Immature natural killer cell (primary cell): Measurements from ENCODE around the gene CETP. TPM values are rescaled to one million over a fixed set of nuclear protein-coding genes. Genes with fewer than 3 reads are reported as not detected.

Experiments used
- DNase-seq, 3 donors: peaks; one replicate each; pipeline ENCODE4 v3.0.0; 2022; ENCODE audit warnings: mixed read lengths in 1 of 3
- H3K27ac Mint-ChIP-seq, 6 donors: one replicate each; pipeline ENCODE4 v1.8.0; 2020; ENCODE audit warnings: mixed read lengths in 6 of 6, mild to moderate bottlenecking in 5 of 6, inconsistent platforms in 4 of 6, moderate library complexity in 3 of 6
- H3K27me3 Mint-ChIP-seq, 3 donors: one replicate each; pipeline ENCODE4 v1.8.0; 2020 to 2021; ENCODE audit warnings: low read depth in 3 of 3, mild to moderate bottlenecking in 3 of 3, mixed read lengths in 3 of 3, moderate library complexity in 3 of 3, inconsistent platforms in 1 of 3
- H3K36me3 Mint-ChIP-seq, 3 donors: one replicate each; pipeline ENCODE4 v1.8.0; 2020; ENCODE audit warnings: mixed read lengths in 3 of 3, inconsistent platforms in 2 of 3, mild to moderate bottlenecking in 2 of 3
- H3K4me1 Mint-ChIP-seq, 2 donors: one replicate each; pipeline ENCODE4 v1.8.0; 2020; ENCODE audit warnings: inconsistent platforms in 2 of 2, mild to moderate bottlenecking in 2 of 2, mixed read lengths in 2 of 2, moderate library complexity in 1 of 2
- H3K4me3 Mint-ChIP-seq, 5 donors: one replicate each; pipeline ENCODE4 v1.8.0; 2020; ENCODE audit warnings: mild to moderate bottlenecking in 5 of 5, mixed read lengths in 5 of 5, inconsistent platforms in 3 of 5, moderate library complexity in 3 of 5
- H3K9me3 Mint-ChIP-seq, 6 donors: one replicate each; pipeline ENCODE4 v1.8.0; 2020; ENCODE audit warnings: mild to moderate bottlenecking in 6 of 6, mixed read lengths in 6 of 6, inconsistent platforms in 4 of 6, moderate library complexity in 3 of 6
- polyA plus RNA-seq, 3 donors: library from polyadenylated mRNA; unstranded; fragments of 300-500 nt; fragmentation: Illumina TruSeq; gene quantifications; one replicate each; pipeline ENCODE4 v1.2.3, GENCODE V29; 2021

Gene CETP
- polyA plus RNA-seq, 3 donors from 2014 or later: 0.22 TPM; not detected in 2

- Mint-ChIP-seq H3K4me3 (no peak overlapping the region), H3K4me1 (peaks cover 5% of the 10 kb centered on the region in 2 donors), H3K9me3 (no peaks in the 10 kb centered on the region), H3K36me3 (no peaks in the 10 kb centered on the region), H3K27me3 (no peaks in the 10 kb centered on the region), H3K27ac (no peak overlapping the region)
- DNase-seq: no peak
Observed at GRCh38 chr16:56956076-56956475, 5.7 kb upstream of the CETP start.

GRCh38 chr16:56956756-56957155, 5.0 kb upstream of the CETP start:
- Mint-ChIP-seq H3K36me3 (no peaks in the 10 kb centered on the region), H3K9me3 (no peaks in the 10 kb centered on the region), H3K4me3 (no peak overlapping the region), H3K4me1 (no peaks in the 10 kb centered on the region), H3K27me3 (no peaks in the 10 kb centered on the region), H3K27ac (no peak overlapping the region)
- no peak for DNase-seq

GRCh38 chr16:56960681-56961281, 969 bp upstream of the CETP start:
- Mint-ChIP-seq H3K4me3 (no peak overlapping the region), H3K27me3 (peaks cover 0 to 1% (median 0%) of the 10 kb centered on the region in 3 donors), H3K27ac (no peak overlapping the region), H3K4me1 (peaks cover 16% of the 10 kb centered on the region in 2 donors), H3K36me3 (no peaks in the 10 kb centered on the region), H3K9me3 (no peaks in the 10 kb centered on the region)
- no peak for DNase-seq

DNA sequence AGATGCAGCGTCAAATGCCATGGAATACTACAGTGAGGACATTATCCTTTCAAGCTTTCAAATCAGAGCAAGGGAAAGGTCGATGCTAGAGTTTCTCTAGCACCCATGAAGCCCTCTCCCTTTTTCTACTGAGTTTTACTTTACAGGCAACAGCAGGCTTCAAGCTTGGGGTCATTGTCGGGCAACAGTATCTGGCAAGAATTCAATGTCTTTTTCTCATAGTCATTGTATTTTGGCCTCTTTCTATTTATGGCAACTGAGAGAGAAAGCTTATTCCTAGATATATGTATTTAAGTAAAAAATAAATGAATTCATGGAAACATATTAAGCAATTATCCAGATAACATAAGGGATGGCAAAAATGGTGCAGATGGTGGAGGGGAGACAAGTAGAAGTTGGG, 364 bp upstream of the CETP start:
- Mint-ChIP-seq H3K27ac (no peak overlapping the region), H3K4me3 (no peak overlapping the region), H3K27me3 (peaks cover 0 to 1% (median 0%) of the 10 kb centered on the region in 3 donors), H3K36me3 (no peaks in the 10 kb centered on the region), H3K9me3 (no peaks in the 10 kb centered on the region), H3K4me1 (peaks cover 20 to 21% of the 10 kb centered on the region in 2 donors)
- DNase-seq: no peak

DNA sequence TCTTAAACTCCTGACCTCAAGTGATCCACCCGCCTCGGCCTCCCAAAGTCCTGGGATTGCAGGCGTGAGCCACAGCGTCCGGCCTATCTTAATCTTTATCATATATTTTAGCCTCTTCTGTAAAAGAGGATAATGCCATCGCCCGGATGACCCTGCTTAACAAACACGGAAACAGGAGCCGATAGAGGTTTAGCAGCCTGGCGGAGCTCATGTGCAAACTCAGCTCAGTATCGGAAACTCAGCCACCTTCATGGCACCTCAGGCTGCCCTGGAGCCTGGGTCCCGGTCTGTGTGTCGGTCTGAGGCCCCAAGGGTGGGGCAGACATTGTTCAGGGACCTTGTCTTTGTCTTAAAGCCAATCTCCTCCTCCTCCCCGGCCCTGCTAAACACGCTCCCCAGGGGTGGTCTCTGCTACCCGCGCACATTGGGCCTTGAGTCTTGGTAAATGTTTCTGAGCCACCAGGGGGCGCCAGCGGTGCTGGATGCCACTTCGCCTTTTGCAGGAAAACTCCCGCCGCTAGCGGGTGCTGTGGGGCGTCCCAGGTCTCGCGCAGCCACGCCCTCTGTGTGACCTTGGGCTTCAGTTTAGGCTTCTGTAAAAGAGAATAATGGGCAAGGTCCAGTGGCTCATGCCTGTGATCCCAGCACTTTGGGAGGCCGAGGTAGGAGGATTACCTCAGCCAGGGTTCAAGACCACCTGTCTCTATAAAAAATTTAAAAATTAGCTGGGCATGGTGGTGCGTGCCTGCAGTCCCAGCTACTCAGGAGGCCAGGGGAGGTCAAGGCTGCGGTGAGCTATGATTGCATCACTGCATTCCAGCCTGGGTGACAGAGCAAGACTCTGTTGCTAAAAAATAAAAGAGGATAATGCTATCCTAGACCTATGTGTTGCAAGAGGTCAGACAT, 2.7 kb downstream of the CETP start:
- Mint-ChIP-seq H3K27me3 (peaks cover 0 to 5% (median under 1%) of the 10 kb centered on the region in 3 donors), H3K4me1 (peaks cover 20 to 21% of the 10 kb centered on the region in 2 donors), H3K27ac (peak overlapping the region in 3 of 6 donors; percentile 32 to 70 (median 34)), H3K4me3 (no peak overlapping the region), H3K9me3 (no peaks in the 10 kb centered on the region), H3K36me3 (no peaks in the 10 kb centered on the region)
- peak; percentile 88 to 91 (median 90) for DNase-seq

DNA sequence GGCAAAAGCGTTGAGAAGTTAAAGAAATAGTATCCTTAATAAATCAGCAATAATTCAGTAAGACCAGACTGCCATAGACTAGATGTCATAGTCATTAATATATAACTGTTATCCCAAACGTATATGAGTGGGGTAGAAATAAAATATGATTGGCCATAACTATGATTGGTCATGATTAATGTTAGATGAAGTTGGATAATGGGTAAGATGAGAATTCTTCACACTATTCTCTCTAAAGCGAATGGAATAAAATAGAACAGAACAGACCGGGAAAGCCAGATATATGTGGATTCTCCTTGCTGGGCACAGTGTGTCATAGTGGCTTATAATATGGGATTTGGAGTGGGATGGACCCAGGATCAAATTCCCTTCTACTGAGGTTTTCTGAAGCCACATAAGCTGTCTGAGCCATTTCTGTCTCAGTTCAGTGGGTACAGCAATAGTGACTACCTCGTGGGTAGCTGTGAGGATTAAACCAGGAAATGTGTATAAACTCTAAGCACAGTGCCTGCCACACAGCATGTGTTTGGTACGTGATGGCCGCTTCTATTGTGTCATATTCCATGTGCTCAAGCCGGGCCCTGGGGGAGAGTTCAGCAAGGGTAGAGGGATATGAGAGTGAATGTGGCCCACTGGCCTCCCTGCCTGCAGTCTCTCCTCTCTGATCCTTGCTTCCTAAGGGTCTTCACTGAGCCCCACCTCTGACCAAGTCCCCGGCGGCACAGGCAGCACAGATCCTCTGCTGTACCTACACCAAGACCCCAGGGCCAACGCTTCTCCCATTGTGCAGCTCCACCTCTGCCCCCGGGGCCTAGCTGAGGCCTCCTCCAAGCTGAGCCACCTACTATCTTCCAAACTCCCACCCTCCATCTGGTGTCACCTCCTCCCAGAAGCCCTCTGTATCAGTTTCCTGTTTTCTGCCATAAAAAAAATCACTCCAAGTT, 3.7 kb downstream of the CETP start:
- peaks cover 20 to 21% of the 10 kb centered on the region in 2 donors for H3K4me1 Mint-ChIP-seq
- no peak for DNase-seq
- no peak overlapping the region for H3K4me3 Mint-ChIP-seq
- peak overlapping the region in 3 of 6 donors; percentile 41 to 78 (median 51) for H3K27ac Mint-ChIP-seq
- H3K9me3 Mint-ChIP-seq: no peaks in the 10 kb centered on the region
- no peaks in the 10 kb centered on the region for H3K36me3 Mint-ChIP-seq
- peaks cover 0 to 5% (median 2%) of the 10 kb centered on the region in 3 donors for H3K27me3 Mint-ChIP-seq

DNA sequence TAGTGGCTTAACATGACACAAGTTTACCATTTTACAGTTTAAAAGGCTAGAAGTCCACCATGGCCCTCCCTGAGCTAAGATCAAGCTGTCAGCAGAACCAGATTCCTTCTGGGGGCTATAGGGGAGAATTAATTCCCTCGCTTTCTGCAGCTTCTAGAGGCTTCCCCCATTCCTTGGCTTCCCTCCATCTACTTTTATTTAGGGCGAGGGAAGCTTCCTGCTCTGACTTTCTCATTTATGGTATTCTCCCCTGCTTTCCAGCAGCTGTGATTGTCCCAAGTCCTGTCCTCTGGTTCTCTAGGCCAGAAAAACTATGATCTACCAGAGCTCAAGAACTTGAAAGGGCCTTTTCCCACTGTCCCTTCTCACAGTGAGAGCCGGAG, 4.3 kb downstream of the CETP start:
- H3K27ac Mint-ChIP-seq: peak overlapping the region in 2 of 6 donors; percentile 51 to 78
- peaks cover 20 to 21% of the 10 kb centered on the region in 2 donors for H3K4me1 Mint-ChIP-seq
- H3K9me3 Mint-ChIP-seq: no peaks in the 10 kb centered on the region
- no peaks in the 10 kb centered on the region for H3K36me3 Mint-ChIP-seq
- no peak overlapping the region for H3K4me3 Mint-ChIP-seq
- no peak for DNase-seq
- peaks cover 0 to 5% (median 2%) of the 10 kb centered on the region in 3 donors for H3K27me3 Mint-ChIP-seq

DNA sequence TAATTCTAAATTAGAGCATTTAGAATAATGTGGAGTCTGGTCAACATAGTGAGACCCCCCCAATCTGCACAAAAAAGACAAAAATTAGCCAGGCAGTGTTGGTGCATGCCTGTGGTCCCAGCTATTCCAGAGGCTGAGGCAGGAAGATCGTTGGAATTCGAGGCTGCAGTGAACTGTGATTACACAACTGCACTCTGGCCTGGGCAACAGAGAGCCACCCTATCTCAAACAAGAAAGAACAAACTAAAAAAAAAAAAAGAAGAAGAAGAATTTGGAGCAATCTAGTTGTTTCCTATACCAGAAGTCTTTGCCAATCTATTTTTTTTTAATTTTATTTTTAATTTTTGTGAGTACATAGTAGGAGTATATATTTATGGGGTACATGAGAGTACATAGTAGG, 6.0 kb downstream of the CETP start:
- H3K36me3 Mint-ChIP-seq: no peaks in the 10 kb centered on the region
- H3K27ac Mint-ChIP-seq: no peak overlapping the region
- no peak overlapping the region for H3K4me3 Mint-ChIP-seq
- H3K9me3 Mint-ChIP-seq: no peaks in the 10 kb centered on the region
- DNase-seq: no peak
- H3K27me3 Mint-ChIP-seq: peaks cover 0 to 5% (median 2%) of the 10 kb centered on the region in 3 donors
- H3K4me1 Mint-ChIP-seq: peaks cover 20 to 21% of the 10 kb centered on the region in 2 donors

DNA sequence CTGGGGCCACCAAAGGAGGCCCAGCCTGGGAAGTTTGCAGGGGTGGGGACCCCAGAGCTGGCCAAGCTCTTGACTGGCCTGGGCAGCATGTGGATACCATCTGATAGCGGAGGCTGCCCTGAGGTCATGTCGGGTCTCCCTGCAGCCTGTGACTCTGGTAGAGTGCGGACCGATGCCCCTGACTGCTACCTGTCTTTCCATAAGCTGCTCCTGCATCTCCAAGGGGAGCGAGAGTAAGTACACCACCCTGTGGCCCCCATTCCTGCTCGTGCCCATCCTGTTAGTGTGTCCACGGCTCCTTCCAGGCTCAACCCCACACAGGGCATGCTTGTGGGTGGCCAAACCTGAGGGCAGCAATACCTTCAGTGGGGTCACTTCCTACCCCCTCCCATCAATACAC, 8.0 kb downstream of the CETP start:
- no peaks in the 10 kb centered on the region for H3K36me3 Mint-ChIP-seq
- peaks cover 15 to 17% of the 10 kb centered on the region in 2 donors for H3K4me1 Mint-ChIP-seq
- H3K27ac Mint-ChIP-seq: no peak overlapping the region
- H3K4me3 Mint-ChIP-seq: no peak overlapping the region
- peaks cover 0 to 5% (median 2%) of the 10 kb centered on the region in 3 donors for H3K27me3 Mint-ChIP-seq
- DNase-seq: no peak
- no peaks in the 10 kb centered on the region for H3K9me3 Mint-ChIP-seq

GRCh38 chr16:56970934-56971767, 9.4 kb downstream of the CETP start:
- peaks cover 0 to 8% (median 2%) of the 10 kb centered on the region in 3 donors for H3K27me3 Mint-ChIP-seq
- peak overlapping the region in 1 of 6 donors; percentile 21 for H3K27ac Mint-ChIP-seq
- no peak for DNase-seq
- H3K4me1 Mint-ChIP-seq: peaks cover 1 to 5% of the 10 kb centered on the region in 2 donors
- no peaks in the 10 kb centered on the region for H3K9me3 Mint-ChIP-seq
- no peaks in the 10 kb centered on the region for H3K36me3 Mint-ChIP-seq
- no peak overlapping the region for H3K4me3 Mint-ChIP-seq

DNA sequence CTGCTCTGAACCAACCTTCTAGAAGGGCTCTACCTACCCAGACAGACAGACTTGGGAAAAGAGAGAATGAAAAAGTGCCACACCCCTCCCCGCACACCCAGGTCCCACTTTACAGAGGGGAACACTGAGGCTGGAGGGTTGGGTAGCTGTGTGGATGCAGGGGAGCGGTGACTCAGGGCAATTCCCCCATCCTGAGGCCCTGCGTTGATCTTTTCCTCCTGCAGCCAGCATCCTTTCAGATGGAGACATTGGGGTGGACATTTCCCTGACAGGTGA, 10.0 kb downstream of the CETP start:
- no peaks in the 10 kb centered on the region for H3K9me3 Mint-ChIP-seq
- peaks cover 0 to 9% (median 2%) of the 10 kb centered on the region in 3 donors for H3K27me3 Mint-ChIP-seq
- no peak for DNase-seq
- H3K36me3 Mint-ChIP-seq: no peaks in the 10 kb centered on the region
- peaks cover 0 to 4% of the 10 kb centered on the region in 2 donors for H3K4me1 Mint-ChIP-seq
- H3K4me3 Mint-ChIP-seq: no peak overlapping the region
- H3K27ac Mint-ChIP-seq: peak overlapping the region in 1 of 6 donors; percentile 21

DNA sequence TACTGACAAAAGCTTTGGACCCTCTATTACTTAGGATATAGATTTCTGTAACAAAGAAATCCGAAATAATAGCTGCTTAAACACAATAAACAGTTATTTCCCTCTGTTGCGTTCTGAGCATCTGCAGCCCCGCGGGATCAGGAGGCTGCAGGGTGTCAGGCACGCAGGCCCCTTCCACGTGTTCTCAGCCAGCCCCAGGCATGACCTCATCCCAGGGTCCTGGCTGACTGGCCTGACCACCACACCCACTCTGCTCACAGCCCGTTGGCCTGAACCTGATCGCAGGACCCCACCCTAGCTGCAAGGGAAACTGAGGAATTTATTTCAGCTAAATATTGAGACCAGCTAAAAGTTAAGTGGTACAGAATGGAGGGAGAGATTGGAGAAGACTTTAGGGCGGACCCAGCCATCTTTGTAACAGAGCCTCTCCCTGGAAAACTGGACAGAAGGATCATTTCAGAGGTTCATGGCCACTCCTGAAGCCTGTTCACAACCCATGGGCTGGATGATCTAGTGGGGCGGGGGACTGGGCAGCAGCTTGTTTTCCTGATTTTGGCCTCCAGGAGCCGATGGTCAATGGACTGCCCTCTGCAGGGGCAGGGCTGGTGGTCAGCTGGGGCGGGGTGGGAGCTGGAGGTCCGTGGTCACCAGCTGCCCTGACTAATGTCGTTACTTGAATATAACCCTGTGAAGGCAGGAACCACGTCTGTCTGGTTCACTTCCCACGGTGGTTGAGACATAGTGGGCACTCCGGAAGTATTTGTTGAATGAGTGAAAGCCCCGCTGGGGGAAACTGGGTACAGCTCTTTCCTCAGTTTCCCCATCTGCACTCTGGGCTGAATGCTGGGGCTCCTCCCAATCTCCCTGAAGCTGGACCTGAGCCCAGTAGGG, 10.9 kb downstream of the CETP start:
- Mint-ChIP-seq H3K36me3 (no peaks in the 10 kb centered on the region), H3K4me1 (peaks cover 0 to 4% of the 10 kb centered on the region in 2 donors), H3K4me3 (no peak overlapping the region), H3K9me3 (no peaks in the 10 kb centered on the region), H3K27me3 (peaks cover 0 to 9% (median 2%) of the 10 kb centered on the region in 3 donors), H3K27ac (no peak overlapping the region)
- DNase-seq: no peak
